H1 (cell line): ENCODE measurements around the gene CORO2B. TPM values are rescaled to one million over a fixed set of nuclear protein-coding genes. Genes with fewer than 3 reads are reported as not detected.

Experiments
- CHD7 ChIP-seq: fragments of 300-600 bp; sonication (generic); IDR thresholded peaks from 2 replicates; pipeline ENCODE4 v1.7.1; 2012; ENCODE audit warnings: low read length, moderate library complexity, mild to moderate bottlenecking, inconsistent platforms; ENCODE audit not compliant: insufficient replicate concordance
- JUN ChIP-seq: IDR thresholded peaks from 2 replicates; pipeline ENCODE4 v1.6.1; 2011; ENCODE audit warnings: low read depth, mild to moderate bottlenecking, improper control_type of control experiment, low read length
- SIN3A ChIP-seq, 2 experiments: IDR thresholded peaks in 1 of 2; conservative IDR thresholded peaks in 1 of 2; 2 replicates each; pipeline ENCODE4 v1.6.1; 2011 to 2012; ENCODE audit warnings: low read length in 2 of 2, improper control_type of control experiment in 1 of 2, low read depth in 1 of 2, mild to moderate bottlenecking in 1 of 2
- SIX5 ChIP-seq: IDR thresholded peaks from 2 replicates; pipeline ENCODE4 v1.6.1; 2011; ENCODE audit warnings: mild to moderate bottlenecking, low read depth, low read length
- SP2 ChIP-seq: IDR thresholded peaks from 2 replicates; pipeline ENCODE4 v1.6.1; 2012; ENCODE audit warnings: mild to moderate bottlenecking, low read length, inconsistent platforms
- SUZ12 ChIP-seq: fragments of 200-600 bp; sonication (generic); IDR thresholded peaks from 2 replicates; pipeline ENCODE4 v1.6.1; 2012; ENCODE audit warnings: mild to moderate bottlenecking, inconsistent platforms, low read length, moderate library complexity, mixed read lengths
- TBP ChIP-seq: IDR thresholded peaks from 2 replicates; pipeline ENCODE4 v1.6.1; 2011; ENCODE audit warnings: low read depth, low read length, improper control_type of control experiment
- TEAD4 ChIP-seq: IDR thresholded peaks from 2 replicates; pipeline ENCODE4 v1.6.1; 2012; ENCODE audit warnings: low read depth, low read length, inconsistent platforms, mixed read lengths
- USF2 ChIP-seq: IDR thresholded peaks from 2 replicates; pipeline ENCODE4 v1.6.1; 2011; ENCODE audit warnings: low read length, improper control_type of control experiment
- polyA plus RNA-seq, 7 experiments: library from polyadenylated mRNA; depleted of rRNA in 3 of 7; stranded (reverse) in 5 of 7; unstranded in 2 of 7; fragments of >200 nt in 5 of 7; fragments of 200-250 nt in 2 of 7; gene quantifications; 1 replicate in 5 of 7; 2 replicates in 1 of 7; 4 replicates in 1 of 7; pipeline versions ENCODE4 v1.2.1 to v1.2.3, GENCODE V29; 2011 to 2013; ENCODE audit warnings: missing spikeins in 2 of 7, mixed read lengths in 2 of 7
- total RNA-seq: library from RNA; stranded (reverse); fragmentation: NEBNext Ultra II Directional; extraction: Animal tissue kit (Norgen Biotek cat#: 25700); gene quantifications from 2 replicates; pipeline ENCODE4 v1.2.1, GENCODE V29; 2021

The CORO2B gene
- total and polyA plus RNA-seq, 2 of the 8 experiments (the other 6 are each of a cell fraction or from before 2014, with no cell fraction given), result 3.4 to 6.7 TPM

- TF ChIP-seq CHD7, result no peak
- no peak for TF ChIP-seq SIX5
- TF ChIP-seq JUN, result no peak
- TF ChIP-seq USF2, result no peak
- TF ChIP-seq SP2, result no peak
- TF ChIP-seq TEAD4, result no peak
- no peak for TF ChIP-seq SIN3A (conservative IDR thresholded peaks at IDR 0.05 in 1 of 2, IDR thresholded peaks at IDR 0.05 in 1 of 2; ENCODE audit: low read depth in 1 of 2, low read length in 2 of 2)
- no peak for TF ChIP-seq TBP
- TF ChIP-seq SUZ12, result no peak
Observed at GRCh38 chr15:68643216-68643830, 64.5 kb downstream of the CORO2B start (continued).
